A549 (cell line): ENCODE measurements around the gene ATP1A2.

Source experiments
- CBX8 ChIP-seq: fragments of 200-600 bp; sonication (generic); IDR thresholded peaks from 2 replicates; pipeline ENCODE4 v1.6.1; 2016
- EP300 ChIP-seq, 2 experiments: fragments of >200 bp; sonication (Bioruptor Twin); formaldehyde crosslinking; IDR thresholded peaks; 2 replicates in 1 of 2; 3 replicates in 1 of 2; pipeline ENCODE4 v1.6.1; 2016 to 2017
- RAD21 ChIP-seq, 2 experiments: fragments of >200 bp in 1 of 2; sonication (Bioruptor Twin) in 1 of 2; formaldehyde crosslinking in 1 of 2; IDR thresholded peaks in 1 of 2; conservative IDR thresholded peaks in 1 of 2; 2 replicates in 1 of 2; 3 replicates in 1 of 2; pipeline ENCODE4 v1.6.1; 2012 to 2018; ENCODE audit warnings: inconsistent platforms in 1 of 2
- TF ChIP-seq, protein P1 (sequence below): fragments of >200 bp; sonication (Bioruptor Twin); formaldehyde crosslinking; IDR thresholded peaks from 3 replicates; pipeline ENCODE4 v1.5.1; 2016

DNA sequence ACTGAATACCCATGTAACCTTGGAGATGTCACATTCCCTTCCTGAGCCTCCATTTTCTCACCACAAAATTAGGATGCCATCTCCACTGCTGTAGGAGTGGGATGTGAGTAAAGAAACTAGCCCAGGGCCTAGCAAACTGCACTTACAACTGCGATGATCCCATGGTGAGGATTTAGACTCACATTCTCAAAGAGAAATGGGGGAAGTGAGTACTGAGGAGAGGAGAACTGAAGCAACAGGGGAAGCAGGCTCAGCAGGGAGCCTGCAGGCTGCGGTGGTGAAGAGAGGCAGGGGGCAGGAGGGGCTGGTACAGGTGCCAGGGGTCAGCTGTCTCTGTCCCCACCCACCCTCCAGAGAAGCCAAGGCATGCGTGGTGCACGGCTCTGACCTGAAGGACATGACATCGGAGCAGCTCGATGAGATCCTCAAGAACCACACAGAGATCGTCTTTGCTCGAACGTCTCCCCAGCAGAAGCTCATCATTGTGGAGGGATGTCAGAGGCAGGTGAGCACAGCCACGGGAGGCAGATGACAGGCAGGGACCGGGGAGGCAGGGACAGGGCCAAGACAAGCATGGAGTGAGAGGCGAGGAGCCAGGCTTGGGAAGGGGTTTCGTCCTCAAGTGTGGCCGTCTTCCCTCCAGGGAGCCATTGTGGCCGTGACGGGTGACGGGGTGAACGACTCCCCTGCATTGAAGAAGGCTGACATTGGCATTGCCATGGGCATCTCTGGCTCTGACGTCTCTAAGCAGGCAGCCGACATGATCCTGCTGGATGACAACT, 19.4 kb downstream of the ATP1A2 start:
- TF ChIP-seq RAD21 (conservative IDR thresholded peaks at IDR 0.05 in 1 of 2, IDR thresholded peaks at IDR 0.05 in 1 of 2) (no peak), CBX8 (no peak), EP300 (IDR thresholded peaks at IDR 0.05) (no peak)
- TF ChIP-seq, protein P1, sequence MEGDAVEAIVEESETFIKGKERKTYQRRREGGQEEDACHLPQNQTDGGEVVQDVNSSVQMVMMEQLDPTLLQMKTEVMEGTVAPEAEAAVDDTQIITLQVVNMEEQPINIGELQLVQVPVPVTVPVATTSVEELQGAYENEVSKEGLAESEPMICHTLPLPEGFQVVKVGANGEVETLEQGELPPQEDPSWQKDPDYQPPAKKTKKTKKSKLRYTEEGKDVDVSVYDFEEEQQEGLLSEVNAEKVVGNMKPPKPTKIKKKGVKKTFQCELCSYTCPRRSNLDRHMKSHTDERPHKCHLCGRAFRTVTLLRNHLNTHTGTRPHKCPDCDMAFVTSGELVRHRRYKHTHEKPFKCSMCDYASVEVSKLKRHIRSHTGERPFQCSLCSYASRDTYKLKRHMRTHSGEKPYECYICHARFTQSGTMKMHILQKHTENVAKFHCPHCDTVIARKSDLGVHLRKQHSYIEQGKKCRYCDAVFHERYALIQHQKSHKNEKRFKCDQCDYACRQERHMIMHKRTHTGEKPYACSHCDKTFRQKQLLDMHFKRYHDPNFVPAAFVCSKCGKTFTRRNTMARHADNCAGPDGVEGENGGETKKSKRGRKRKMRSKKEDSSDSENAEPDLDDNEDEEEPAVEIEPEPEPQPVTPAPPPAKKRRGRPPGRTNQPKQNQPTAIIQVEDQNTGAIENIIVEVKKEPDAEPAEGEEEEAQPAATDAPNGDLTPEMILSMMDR, result no peak
